ENCODE measurements around the gene HMGCS2.

DNA sequence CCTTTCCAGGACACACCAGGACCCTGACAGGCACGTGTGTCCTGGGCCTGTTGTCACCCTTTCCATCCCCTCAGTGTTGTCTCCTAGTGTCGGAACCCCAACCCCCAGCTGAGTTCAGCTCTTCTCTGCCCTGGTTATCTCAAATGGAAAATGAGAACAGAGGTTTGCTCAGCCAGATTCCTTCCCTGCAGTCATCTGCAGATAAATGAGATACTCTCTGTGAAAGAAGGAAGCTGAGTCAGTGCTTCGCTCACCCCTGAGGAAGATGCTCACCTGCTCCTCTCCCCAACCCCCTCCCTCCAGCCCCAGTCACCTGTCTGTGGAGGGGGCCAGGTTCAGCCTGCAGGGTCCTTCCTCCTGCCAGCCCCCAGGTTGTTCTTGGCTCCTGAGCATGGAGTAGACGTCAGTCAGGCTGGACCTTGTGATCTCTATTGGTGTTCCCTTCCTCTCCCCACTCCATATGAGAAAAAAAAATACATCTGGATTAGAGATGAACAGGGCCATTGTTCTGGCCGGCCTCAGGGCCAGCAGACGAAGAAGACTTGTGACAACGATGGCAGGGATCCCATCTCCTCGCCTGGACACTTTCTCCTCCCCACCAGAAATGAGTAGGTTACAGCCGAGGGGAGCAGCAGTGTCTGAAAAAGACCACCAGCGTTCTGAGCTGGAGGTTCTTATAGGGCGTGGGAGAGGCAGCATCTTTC, 36.1 kb downstream of the HMGCS2 start:
- TF ChIP-seq RCOR1 (IDR thresholded peaks at IDR 0.05; ENCODE audit: low read depth, low read length) (no peak), POLR2A (IDR thresholded peaks at IDR 0.05; ENCODE audit: low read length) (no peak), CTCF (IDR thresholded peaks at IDR 0.05) (no peak), EP300 (IDR thresholded peaks at IDR 0.05) (no peak), CBX2 (IDR thresholded peaks at IDR 0.05; ENCODE audit: borderline replicate concordance, low read depth) (no peak), REST (IDR thresholded peaks at IDR 0.05) (no peak), USF2 (IDR thresholded peaks at IDR 0.05) (no peak), JUNB (IDR thresholded peaks at IDR 0.05) (no peak), RFX5 (IDR thresholded peaks at IDR 0.05) (no peak), JUN (IDR thresholded peaks at IDR 0.05) (no peak), RAD21 (conservative IDR thresholded peaks at IDR 0.05 in 1 of 2, IDR thresholded peaks at IDR 0.05 in 1 of 2) (no peak), RNF2 (IDR thresholded peaks at IDR 0.05; ENCODE audit: borderline replicate concordance, low read depth) (no peak), MAX (IDR thresholded peaks at IDR 0.05) (no peak), CHD2 (IDR thresholded peaks at IDR 0.05; ENCODE audit: low read length, partially characterized antibody) (no peak)

Measured in A549 (cell line).